ENCODE measurements around the gene FYB1. TPM values are rescaled to one million over a fixed set of nuclear protein-coding genes. Genes with fewer than 3 reads are reported as not detected.

The FYB1 gene
- total and polyA plus RNA-seq, 2 donors (not counting 1 experiment from before 2014, with no cell fraction given) = not detected

GRCh38 chr5:39108987-39109386 lies 110.4 kb downstream of the FYB1 start:
- no peak for TF ChIP-seq EZH2 (IDR thresholded peaks at IDR 0.05; ENCODE audit: low read length, missing control alignments)
- no peak for TF ChIP-seq CTCF (conservative IDR thresholded peaks at IDR 0.05 in 1 of 2, IDR thresholded peaks at IDR 0.05 in 1 of 2; ENCODE audit: low read depth in 1 of 2, low read length in 2 of 2)
- no peak for DNase-seq (ENCODE audit: low read depth in 2 of 2)
- Histone ChIP-seq H3K9ac (ENCODE audit: insufficient read depth, low read length) (no peak overlapping the region), H3K4me2 (ENCODE audit: extremely low read depth, insufficient read depth, low read length) (no peak overlapping the region), H3K36me3 (ENCODE audit: control insufficient read depth, insufficient read depth, low read length) (no peaks in the 10 kb centered on the region), H3K9me3 (ENCODE audit: control insufficient read depth, insufficient read depth, low read depth, low read length) (no peaks in the 10 kb centered on the region), H3K4me3 (replicated peaks in 1 of 4; ENCODE audit: control extremely low read depth in 1 of 4, insufficient read depth in 1 of 4, low read depth in 3 of 4, low read length in 4 of 4) (no peak overlapping the region), H4K20me1 (ENCODE audit: control insufficient read depth, extremely low read depth, insufficient read depth, low read length) (no peaks in the 10 kb centered on the region), H3K27ac (ENCODE audit: insufficient read depth, low read length) (no peak overlapping the region), H2AFZ (ENCODE audit: low read length) (peak overlapping the region; percentile 35), H3K4me1 (ENCODE audit: control insufficient read depth, extremely low read depth, insufficient read depth, low read length) (no peaks in the 10 kb centered on the region), H3K79me2 (ENCODE audit: control insufficient read depth, insufficient read depth, low read length) (no peaks in the 10 kb centered on the region), H3K27me3 (ENCODE audit: control insufficient read depth, insufficient read depth, low read length) (no peaks in the 10 kb centered on the region)

GRCh38 chr5:39107350-39107749 lies 112.0 kb downstream of the FYB1 start:
- no peak overlapping the region for H2AFZ ChIP-seq (ENCODE audit: low read length)
- no peak for DNase-seq (ENCODE audit: low read depth in 2 of 2)

DNA sequence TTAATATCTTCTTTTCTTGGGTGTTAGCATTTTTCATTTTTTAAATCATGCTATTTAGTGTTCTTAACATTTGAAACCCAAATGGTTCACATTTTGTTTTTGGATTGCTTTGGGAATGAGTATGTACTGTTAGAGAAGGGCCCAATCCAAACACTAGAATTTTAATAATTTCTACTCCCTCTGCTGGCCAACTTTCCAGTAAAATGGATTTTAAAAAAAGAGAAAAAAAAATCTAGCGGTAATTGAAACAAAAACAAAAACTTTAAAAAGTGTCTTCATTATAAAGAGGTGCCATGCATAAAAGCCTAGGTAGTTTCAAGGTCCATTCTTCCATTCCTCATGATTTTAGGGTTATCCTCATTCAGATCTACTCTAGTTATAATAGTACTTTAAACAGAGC lies 113.0 kb downstream of the FYB1 start:
- Histone ChIP-seq H3K4me1 (ENCODE audit: control insufficient read depth, extremely low read depth, insufficient read depth, low read length) (peaks cover 8% of the 10 kb centered on the region), H3K9ac (ENCODE audit: insufficient read depth, low read length) (no peak overlapping the region), H3K36me3 (ENCODE audit: control insufficient read depth, insufficient read depth, low read length) (no peaks in the 10 kb centered on the region), H3K27me3 (ENCODE audit: control insufficient read depth, insufficient read depth, low read length) (no peaks in the 10 kb centered on the region), H2AFZ (ENCODE audit: low read length) (no peak overlapping the region), H3K79me2 (ENCODE audit: control insufficient read depth, insufficient read depth, low read length) (no peaks in the 10 kb centered on the region), H3K4me3 (replicated peaks in 1 of 4; ENCODE audit: control extremely low read depth in 1 of 4, insufficient read depth in 1 of 4, low read depth in 3 of 4, low read length in 4 of 4) (no peak overlapping the region), H3K4me2 (ENCODE audit: extremely low read depth, insufficient read depth, low read length) (no peak overlapping the region), H3K27ac (ENCODE audit: insufficient read depth, low read length) (no peak overlapping the region), H4K20me1 (ENCODE audit: control insufficient read depth, extremely low read depth, insufficient read depth, low read length) (no peaks in the 10 kb centered on the region), H3K9me3 (ENCODE audit: control insufficient read depth, insufficient read depth, low read depth, low read length) (no peaks in the 10 kb centered on the region)
- DNase-seq (ENCODE audit: low read depth in 2 of 2) = peak in 1 of 2 donors; percentile 43
- TF ChIP-seq EZH2 (IDR thresholded peaks at IDR 0.05; ENCODE audit: low read length, missing control alignments) (no peak), CTCF (conservative IDR thresholded peaks at IDR 0.05 in 1 of 2, IDR thresholded peaks at IDR 0.05 in 1 of 2; ENCODE audit: low read depth in 1 of 2, low read length in 2 of 2) (peak in 1 of 2 donors; percentile 23)

More at GRCh38 chr5:39107350-39107749, 112.0 kb downstream of the FYB1 start:
- no peaks in the 10 kb centered on the region for H4K20me1 ChIP-seq (ENCODE audit: control insufficient read depth, extremely low read depth, insufficient read depth, low read length)
- no peaks in the 10 kb centered on the region for H3K79me2 ChIP-seq (ENCODE audit: control insufficient read depth, insufficient read depth, low read length)
- no peak overlapping the region for H3K4me3 ChIP-seq (replicated peaks in 1 of 4; ENCODE audit: control extremely low read depth in 1 of 4, insufficient read depth in 1 of 4, low read depth in 3 of 4, low read length in 4 of 4)
- H3K27ac ChIP-seq (ENCODE audit: insufficient read depth, low read length) = no peak overlapping the region
- TF ChIP-seq EZH2 (IDR thresholded peaks at IDR 0.05; ENCODE audit: low read length, missing control alignments) (no peak), CTCF (conservative IDR thresholded peaks at IDR 0.05 in 1 of 2, IDR thresholded peaks at IDR 0.05 in 1 of 2; ENCODE audit: low read depth in 1 of 2, low read length in 2 of 2) (no peak)
- H3K9ac ChIP-seq (ENCODE audit: insufficient read depth, low read length) = no peak overlapping the region
- no peaks in the 10 kb centered on the region for H3K36me3 ChIP-seq (ENCODE audit: control insufficient read depth, insufficient read depth, low read length)
- H3K4me2 ChIP-seq (ENCODE audit: extremely low read depth, insufficient read depth, low read length) = no peak overlapping the region
- H3K9me3 ChIP-seq (ENCODE audit: control insufficient read depth, insufficient read depth, low read depth, low read length) = no peaks in the 10 kb centered on the region
- peaks cover 3% of the 10 kb centered on the region for H3K4me1 ChIP-seq (ENCODE audit: control insufficient read depth, extremely low read depth, insufficient read depth, low read length)
- H3K27me3 ChIP-seq (ENCODE audit: control insufficient read depth, insufficient read depth, low read length) = no peaks in the 10 kb centered on the region

Measured in fibroblast of lung (primary cell).